ENCODE results near the gene ATG7. TPM values are rescaled to one million over a fixed set of nuclear protein-coding genes. Genes with fewer than 3 reads are reported as not detected.

Gene ATG7
- total and polyA plus RNA-seq, 2 donors from 2014 or later: 15.3 to 54.9 TPM

- TF ChIP-seq CTCF (IDR thresholded peaks at IDR 0.05; ENCODE audit: borderline replicate concordance, extremely low read depth, insufficient read depth): no peak
- Histone ChIP-seq H3K27ac (ENCODE audit: low read depth in 2 of 2, low read length in 2 of 2) (no peak overlapping the region), H3K9ac (ENCODE audit: low read length in 3 of 3) (no peak overlapping the region), H3K4me3 (ENCODE audit: low read length in 3 of 3) (no peak overlapping the region), H3K9me3 (ENCODE audit: control insufficient read depth in 2 of 3, insufficient read depth in 1 of 3, low read length in 3 of 3) (no peaks in the 10 kb centered on the region), H3K4me1 (ENCODE audit: control insufficient read depth in 2 of 3, insufficient read depth in 2 of 3, low read depth in 1 of 3, low read length in 3 of 3) (peaks cover 0 to 25% (median 7%) of the 10 kb centered on the region in 3 donors), H3K36me3 (ENCODE audit: control insufficient read depth in 2 of 3, insufficient read depth in 3 of 3, low read length in 3 of 3) (peaks cover 0 to 28% (median 6%) of the 10 kb centered on the region in 3 donors), H3K27me3 (ENCODE audit: control insufficient read depth, insufficient read depth, low read length) (no peaks in the 10 kb centered on the region)
- DNase-seq (peak in 1 of 5 donors; percentile 63), FAIRE-seq (no peak)
- intact Hi-C loops (cut with DNase I): no loop called here
Measured at GRCh38 chr3:11559816-11560633, 287.8 kb downstream of the ATG7 start.

DNA sequence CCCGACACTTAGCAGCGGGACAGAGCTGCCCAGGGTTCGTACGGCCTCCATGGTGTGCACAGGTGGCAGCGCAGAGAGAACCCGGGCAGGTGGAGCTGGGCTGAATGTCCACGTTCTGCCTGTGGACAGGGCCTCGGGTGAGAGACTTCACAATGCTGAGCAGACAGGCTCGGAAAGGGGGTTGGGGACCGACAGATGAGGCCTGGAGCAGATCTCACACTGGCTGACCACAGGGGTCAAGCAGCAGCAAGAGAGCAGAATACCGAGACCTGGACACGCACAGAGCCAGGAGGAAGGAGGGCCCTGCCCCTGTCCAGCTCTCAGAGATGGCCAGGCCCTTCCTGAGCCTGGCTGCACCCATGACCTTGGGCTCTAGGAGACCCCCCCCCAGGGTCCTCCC lies 288.5 kb downstream of the ATG7 start:
- intact Hi-C loops (cut with DNase I): no loop called here
- FAIRE-seq: no peak
- Histone ChIP-seq H3K4me1 (ENCODE audit: control insufficient read depth in 2 of 3, insufficient read depth in 2 of 3, low read depth in 1 of 3, low read length in 3 of 3) (peaks cover 0 to 22% (median 7%) of the 10 kb centered on the region in 3 donors), H3K27ac (ENCODE audit: low read depth in 2 of 2, low read length in 2 of 2) (no peak overlapping the region), H3K4me3 (ENCODE audit: low read length in 3 of 3) (no peak overlapping the region), H3K9me3 (ENCODE audit: control insufficient read depth in 2 of 3, insufficient read depth in 1 of 3, low read length in 3 of 3) (no peaks in the 10 kb centered on the region), H3K9ac (ENCODE audit: low read length in 3 of 3) (no peak overlapping the region), H3K36me3 (ENCODE audit: control insufficient read depth in 2 of 3, insufficient read depth in 3 of 3, low read length in 3 of 3) (peaks cover 0 to 33% (median 8%) of the 10 kb centered on the region in 3 donors), H3K27me3 (ENCODE audit: control insufficient read depth, insufficient read depth, low read length) (no peaks in the 10 kb centered on the region)
- DNase-seq: peak in 1 of 5 donors; percentile 48
- no peak for TF ChIP-seq CTCF (IDR thresholded peaks at IDR 0.05; ENCODE audit: borderline replicate concordance, extremely low read depth, insufficient read depth)

DNA sequence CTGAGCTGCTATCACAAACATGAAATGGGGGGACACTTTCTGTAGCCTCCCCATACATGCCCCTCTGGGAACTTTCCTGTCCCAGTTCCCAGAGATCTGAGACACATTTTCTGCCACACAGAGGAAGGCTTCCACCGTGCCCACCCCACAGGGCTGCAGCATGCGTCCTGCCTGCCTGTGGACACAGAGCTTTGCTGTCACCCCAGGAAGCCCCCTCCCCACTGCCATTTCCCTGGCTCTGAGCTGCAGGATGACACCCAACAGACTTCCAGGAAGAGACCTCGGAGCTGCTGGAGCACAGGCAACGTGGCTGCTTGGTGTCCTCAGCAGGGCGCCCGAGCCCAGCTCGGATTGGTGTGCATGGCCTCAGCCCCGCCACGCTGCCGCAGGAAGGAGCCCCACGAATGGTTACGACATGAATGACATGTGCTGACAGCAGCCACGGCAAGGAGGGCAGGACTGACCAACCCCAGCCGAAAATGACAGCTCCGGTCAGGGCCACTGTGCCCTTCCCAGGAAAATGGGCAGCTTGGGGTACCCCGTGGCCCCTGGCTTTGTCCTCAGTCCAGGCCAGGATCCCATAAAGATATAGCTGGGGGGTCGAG lies 290.2 kb downstream of the ATG7 start:
- no peak overlapping the region for H3K27ac ChIP-seq (ENCODE audit: low read depth in 2 of 2, low read length in 2 of 2)
- peaks cover 0 to 33% (median 11%) of the 10 kb centered on the region in 3 donors for H3K36me3 ChIP-seq (ENCODE audit: control insufficient read depth in 2 of 3, insufficient read depth in 3 of 3, low read length in 3 of 3)
- no peak overlapping the region for H3K4me3 ChIP-seq (ENCODE audit: low read length in 3 of 3)
- H3K9ac ChIP-seq (ENCODE audit: low read length in 3 of 3): no peak overlapping the region
- peak in 1 of 5 donors; percentile 72 for DNase-seq
- H3K4me1 ChIP-seq (ENCODE audit: control insufficient read depth in 2 of 3, insufficient read depth in 2 of 3, low read depth in 1 of 3, low read length in 3 of 3): peaks cover 0 to 15% (median 7%) of the 10 kb centered on the region in 3 donors
- TF ChIP-seq CTCF (IDR thresholded peaks at IDR 0.05; ENCODE audit: borderline replicate concordance, extremely low read depth, insufficient read depth): no peak
- no peaks in the 10 kb centered on the region for H3K27me3 ChIP-seq (ENCODE audit: control insufficient read depth, insufficient read depth, low read length)
- no peak for FAIRE-seq
- no peaks in the 10 kb centered on the region for H3K9me3 ChIP-seq (ENCODE audit: control insufficient read depth in 2 of 3, insufficient read depth in 1 of 3, low read length in 3 of 3)
- intact Hi-C loops (cut with DNase I): no loop called here

All from kidney (tissue), 14 donors.